ENCODE data around the gene PUSL1.

DNA sequence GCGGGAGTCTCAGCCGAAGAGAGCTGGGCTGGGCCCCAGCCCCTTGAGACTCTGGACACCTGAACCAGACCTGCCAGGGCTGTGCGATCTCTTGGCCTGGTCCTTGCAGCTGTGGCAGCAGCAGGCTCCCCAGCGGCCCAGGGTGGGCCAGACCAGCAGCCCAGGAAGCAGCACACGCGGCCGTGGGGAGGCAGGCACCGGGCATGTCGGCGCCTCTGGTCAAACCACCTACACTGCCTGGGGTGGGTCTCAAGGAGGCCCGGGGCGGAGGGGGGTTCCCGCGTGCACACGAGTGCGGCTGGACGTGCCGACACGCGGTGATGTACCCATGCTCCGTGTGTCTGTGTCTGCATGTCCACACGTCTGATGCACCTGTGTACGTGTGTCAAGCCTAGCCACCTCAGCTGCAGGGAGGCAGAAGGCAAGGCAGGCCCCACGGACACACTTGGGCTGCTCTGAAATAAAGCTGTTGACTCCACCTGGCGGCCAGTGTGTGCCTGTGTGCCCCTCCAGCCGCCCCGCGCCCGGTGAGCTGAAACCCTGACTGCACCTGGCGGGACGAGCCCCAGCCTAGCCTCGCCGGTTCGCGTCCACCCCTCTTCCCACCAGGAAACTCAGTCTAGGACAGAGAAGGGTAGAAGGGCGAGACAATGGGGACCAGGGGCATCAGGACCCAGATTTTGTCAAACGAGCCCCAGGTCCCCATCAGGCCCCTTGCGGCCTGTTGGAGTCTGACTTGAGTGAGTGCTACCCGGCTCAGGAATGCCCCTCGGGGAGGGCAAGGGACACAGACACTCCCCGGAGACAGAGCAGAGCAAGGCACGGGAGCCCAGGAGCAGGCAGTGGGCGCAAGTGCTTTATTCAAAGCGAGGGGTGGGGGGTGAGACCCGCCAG lies 16.6 kb upstream of the PUSL1 start:
- TF ChIP-seq, protein P1, sequence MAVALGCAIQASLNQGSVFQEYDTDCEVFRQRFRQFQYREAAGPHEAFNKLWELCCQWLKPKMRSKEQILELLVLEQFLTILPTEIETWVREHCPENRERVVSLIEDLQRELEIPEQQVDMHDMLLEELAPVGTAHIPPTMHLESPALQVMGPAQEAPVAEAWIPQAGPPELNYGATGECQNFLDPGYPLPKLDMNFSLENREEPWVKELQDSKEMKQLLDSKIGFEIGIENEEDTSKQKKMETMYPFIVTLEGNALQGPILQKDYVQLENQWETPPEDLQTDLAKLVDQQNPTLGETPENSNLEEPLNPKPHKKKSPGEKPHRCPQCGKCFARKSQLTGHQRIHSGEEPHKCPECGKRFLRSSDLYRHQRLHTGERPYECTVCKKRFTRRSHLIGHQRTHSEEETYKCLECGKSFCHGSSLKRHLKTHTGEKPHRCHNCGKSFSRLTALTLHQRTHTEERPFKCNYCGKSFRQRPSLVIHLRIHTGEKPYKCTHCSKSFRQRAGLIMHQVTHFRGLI (tag by site-specific recombination; IDR thresholded peaks at IDR 0.05): no peak
- TF ChIP-seq ZNF174 (tag by site-specific recombination; IDR thresholded peaks at IDR 0.05) (no peak), ZNF473 (tag by site-specific recombination; IDR thresholded peaks at IDR 0.05) (no peak), ZNF629 (tag by site-specific recombination; IDR thresholded peaks at IDR 0.05) (no peak), MEIS1 (CRISPR knock-in tag; IDR thresholded peaks at IDR 0.05; ENCODE audit: borderline replicate concordance) (no peak), YY1 (tag by site-specific recombination; IDR thresholded peaks at IDR 0.05) (no peak), MYNN (tag by site-specific recombination; IDR thresholded peaks at IDR 0.05; ENCODE audit: borderline replicate concordance) (no peak), ZNF121 (tag by site-specific recombination; IDR thresholded peaks at IDR 0.05) (no peak), KLF10 (tag by site-specific recombination; IDR thresholded peaks at IDR 0.05) (no peak)
- TF ChIP-seq, protein P2, sequence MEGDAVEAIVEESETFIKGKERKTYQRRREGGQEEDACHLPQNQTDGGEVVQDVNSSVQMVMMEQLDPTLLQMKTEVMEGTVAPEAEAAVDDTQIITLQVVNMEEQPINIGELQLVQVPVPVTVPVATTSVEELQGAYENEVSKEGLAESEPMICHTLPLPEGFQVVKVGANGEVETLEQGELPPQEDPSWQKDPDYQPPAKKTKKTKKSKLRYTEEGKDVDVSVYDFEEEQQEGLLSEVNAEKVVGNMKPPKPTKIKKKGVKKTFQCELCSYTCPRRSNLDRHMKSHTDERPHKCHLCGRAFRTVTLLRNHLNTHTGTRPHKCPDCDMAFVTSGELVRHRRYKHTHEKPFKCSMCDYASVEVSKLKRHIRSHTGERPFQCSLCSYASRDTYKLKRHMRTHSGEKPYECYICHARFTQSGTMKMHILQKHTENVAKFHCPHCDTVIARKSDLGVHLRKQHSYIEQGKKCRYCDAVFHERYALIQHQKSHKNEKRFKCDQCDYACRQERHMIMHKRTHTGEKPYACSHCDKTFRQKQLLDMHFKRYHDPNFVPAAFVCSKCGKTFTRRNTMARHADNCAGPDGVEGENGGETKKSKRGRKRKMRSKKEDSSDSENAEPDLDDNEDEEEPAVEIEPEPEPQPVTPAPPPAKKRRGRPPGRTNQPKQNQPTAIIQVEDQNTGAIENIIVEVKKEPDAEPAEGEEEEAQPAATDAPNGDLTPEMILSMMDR (tag by site-specific recombination; IDR thresholded peaks at IDR 0.05): peak; percentile 91
- TF ChIP-seq, protein P3, sequence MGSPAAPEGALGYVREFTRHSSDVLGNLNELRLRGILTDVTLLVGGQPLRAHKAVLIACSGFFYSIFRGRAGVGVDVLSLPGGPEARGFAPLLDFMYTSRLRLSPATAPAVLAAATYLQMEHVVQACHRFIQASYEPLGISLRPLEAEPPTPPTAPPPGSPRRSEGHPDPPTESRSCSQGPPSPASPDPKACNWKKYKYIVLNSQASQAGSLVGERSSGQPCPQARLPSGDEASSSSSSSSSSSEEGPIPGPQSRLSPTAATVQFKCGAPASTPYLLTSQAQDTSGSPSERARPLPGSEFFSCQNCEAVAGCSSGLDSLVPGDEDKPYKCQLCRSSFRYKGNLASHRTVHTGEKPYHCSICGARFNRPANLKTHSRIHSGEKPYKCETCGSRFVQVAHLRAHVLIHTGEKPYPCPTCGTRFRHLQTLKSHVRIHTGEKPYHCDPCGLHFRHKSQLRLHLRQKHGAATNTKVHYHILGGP (tag by site-specific recombination; IDR thresholded peaks at IDR 0.05): no peak

All from HEK293 (cell line).